GM18519 (cell line): ENCODE results near the gene LIPE.
"Not testable (repeated sequence)": the region's sequence is repeated elsewhere in the genome, so short reads cannot be mapped to it uniquely, and the experiment has no call there.

Experiments
- ATAC-seq: cut with Tn5 transposase; IDR thresholded peaks from one replicate; pipeline ENCODE4 v1.9.1; 2021; ENCODE audit warnings: mild to moderate bottlenecking, moderate library complexity; ENCODE audit not compliant: unreplicated experiment, low FRiP score

Gene LIPE

GRCh38 chr19:42450314-42450934 is 23.2 kb upstream of the LIPE start:
- no peak for ATAC-seq

GRCh38 chr19:42448306-42448705 is 21.1 kb upstream of the LIPE start:
- not testable (repeated sequence) for ATAC-seq

- ATAC-seq: no peak
Observed at GRCh38 chr19:42445948-42446347, 18.8 kb upstream of the LIPE start.

- ATAC-seq: no peak
Observed at GRCh38 chr19:42443944-42444398, 16.8 kb upstream of the LIPE start.

GRCh38 chr19:42442833-42443232 is 15.6 kb upstream of the LIPE start, which contains the start of gene CXCL17:
CXCL17 (minus strand) TSS chr19:42442946; CDS start chr19:42442832, 114 bp downstream.
- ATAC-seq: no peak

GRCh38 chr19:42441049-42441445 is 13.9 kb upstream of the LIPE start:
- ATAC-seq: no peak

GRCh38 chr19:42440357-42441048 is 13.3 kb upstream of the LIPE start:
- no peak for ATAC-seq

GRCh38 chr19:42436006-42436405 is 8.8 kb upstream of the LIPE start:
- no peak for ATAC-seq

- no peak for ATAC-seq
Observed at GRCh38 chr19:42435316-42435715, 8.1 kb upstream of the LIPE start.

GRCh38 chr19:42433503-42434260 is 6.5 kb upstream of the LIPE start:
- ATAC-seq: no peak

- ATAC-seq: no peak
Observed at GRCh38 chr19:42431486-42431885, 4.3 kb upstream of the LIPE start.

- ATAC-seq: no peak
Observed at GRCh38 chr19:42428676-42429075, 1.5 kb upstream of the LIPE start.

- no peak for ATAC-seq
Observed at GRCh38 chr19:42426643-42427042, 545 bp downstream of the LIPE start.

GRCh38 chr19:42424712-42425131 is 2.5 kb downstream of the LIPE start:
- no peak for ATAC-seq

- no peak for ATAC-seq
Observed at GRCh38 chr19:42424345-42424707, 2.9 kb downstream of the LIPE start.

- ATAC-seq: peak; percentile 79
Observed at GRCh38 chr19:42423462-42424344, 3.5 kb downstream of the LIPE start.

GRCh38 chr19:42422901-42423461 is 4.2 kb downstream of the LIPE start:
- peak; percentile 16 for ATAC-seq

- ATAC-seq: no peak
Observed at GRCh38 chr19:42422092-42422900, 4.9 kb downstream of the LIPE start.

- no peak for ATAC-seq
Observed at GRCh38 chr19:42421591-42422031, 5.6 kb downstream of the LIPE start.
